PC-3 (cell line): ENCODE results near the gene PRKAR1B. TPM values are rescaled to one million over a fixed set of nuclear protein-coding genes. Genes with fewer than 3 reads are reported as not detected.

Experiments used
- ATAC-seq: fragments of 200-7000 bp; cut with Tn5 transposase; 2 replicates; pipeline ENCODE4 v1.9.1; 2020; ENCODE audit warnings: mild to moderate bottlenecking, moderate library complexity
- BruUV-seq: library from RNA; stranded (reverse); fragments of 400-500 nt; replicated peaks from 2 replicates; lab custom pipeline; 2021; lab: Mats Ljungman, UMichigan
- CTCF ChIA-PET: fragments of 300-600 bp; sonication (Branson Sonifier 250); formaldehyde crosslinking; loops from one replicate; lab custom pipeline; 2022; ENCODE audit warnings: antibody characterized with exemption; lab: Charles Lee
- POLR2A ChIA-PET: fragments of 300-600 bp; sonication (Branson Sonifier 250); formaldehyde crosslinking; loops from one replicate; lab custom pipeline; 2022; ENCODE audit warnings: antibody characterized with exemption; ENCODE audit not compliant: unreplicated experiment; lab: Charles Lee
- DNase-seq: peaks from one replicate; pipeline ENCODE4 v3.0.0-alpha.2; 2015
- H2AFZ ChIP-seq: fragments of 300-600 bp; sonication (generic); 2 replicates; pipeline ENCODE4 v1.6.0; 2016; ENCODE audit warnings: antibody characterized with exemption, low read length
- H3F3A ChIP-seq: fragments of 300-600 bp; sonication (generic); one replicate; pipeline ENCODE4 v1.6.0; 2017; ENCODE audit warnings: antibody characterized with exemption, low read length, control low read depth, mild to moderate bottlenecking; ENCODE audit not compliant: unreplicated experiment
- H3K27ac ChIP-seq: fragments of 300-600 bp; sonication (generic); 2 replicates; pipeline ENCODE4 v1.5.1; 2016; ENCODE audit warnings: mild to moderate bottlenecking, low read length
- H3K27me3 ChIP-seq: fragments of 300-600 bp; sonication (generic); 2 replicates; pipeline ENCODE4 v1.6.1; 2016; ENCODE audit warnings: low read length, mixed read lengths
- H3K36me3 ChIP-seq: fragments of 300-600 bp; sonication (generic); 2 replicates; pipeline ENCODE4 v1.6.1; 2016; ENCODE audit warnings: low read depth, mixed run types, low read length, mixed read lengths
- H3K4me1 ChIP-seq: fragments of 300-600 bp; sonication (generic); 2 replicates; pipeline ENCODE4 v1.5.1; 2016; ENCODE audit warnings: low read length; ENCODE audit not compliant: insufficient read depth
- H3K4me2 ChIP-seq: fragments of 300-600 bp; sonication (generic); 2 replicates; pipeline ENCODE4 v1.6.0; 2016; ENCODE audit warnings: low read length
- H3K4me3 ChIP-seq: fragments of 300-600 bp; sonication (generic); 2 replicates; pipeline ENCODE4 v1.5.1; 2016; ENCODE audit warnings: mild to moderate bottlenecking, low read length, mixed read lengths
- H3K79me2 ChIP-seq: fragments of 300-600 bp; sonication (generic); 2 replicates; pipeline ENCODE4 v1.6.1; 2017; ENCODE audit warnings: low read length, mixed read lengths
- H3K9ac ChIP-seq: fragments of 300-600 bp; sonication (generic); 2 replicates; pipeline ENCODE4 v1.6.0; 2016; ENCODE audit warnings: mild to moderate bottlenecking, low read length
- H3K9me2 ChIP-seq: fragments of 300-600 bp; sonication (generic); replicated peaks from 2 replicates; pipeline ENCODE4 v1.6.1; 2016; ENCODE audit warnings: mixed run types, low read length, mixed read lengths
- H3K9me3 ChIP-seq: fragments of 300-600 bp; sonication (generic); 2 replicates; pipeline ENCODE4 v1.6.1; 2016; ENCODE audit warnings: low read length, mixed read lengths
- H4K20me1 ChIP-seq: fragments of 300-600 bp; sonication (generic); 2 replicates; pipeline ENCODE4 v1.6.1; 2016; ENCODE audit warnings: low read length, mixed read lengths
- CTCF ChIP-seq: fragments of 300-600 bp; sonication (generic); conservative IDR thresholded peaks from 2 replicates; pipeline ENCODE4 v1.5.1; 2017; ENCODE audit warnings: antibody characterized with exemption, low read depth, mild to moderate bottlenecking, low read length
- EZH2 ChIP-seq: fragments of 300-600 bp; sonication (generic); IDR thresholded peaks from one replicate; pipeline ENCODE4 v1.6.1; 2017; ENCODE audit warnings: antibody characterized with exemption, mild to moderate bottlenecking, low read length; ENCODE audit not compliant: unreplicated experiment
- EZH2phosphoT487 ChIP-seq: fragments of 300-600 bp; sonication (generic); IDR thresholded peaks from 2 replicates; pipeline ENCODE4 v1.6.1; 2018; ENCODE audit warnings: mild to moderate bottlenecking, antibody characterized with exemption, low read length, borderline replicate concordance
- intact Hi-C: fragments of 100-400 bp; cut with micrococcal nuclease; formaldehyde crosslinking; loops from 2 replicates; pipeline ENCODE4 v1.9.0; 2023
- total RNA-seq: library from RNA; depleted of rRNA; stranded (reverse); fragments of >200 nt; gene quantifications from 2 replicates; pipeline ENCODE4 v1.2.3, GENCODE V29; 2014

The PRKAR1B gene
- total RNA-seq, 1 experiment from 2014 or later: 15.6 TPM

- H3K4me3 ChIP-seq: no peak overlapping the region
- no peaks in the 10 kb centered on the region for H3K27me3 ChIP-seq
- H3K4me2 ChIP-seq: no peak overlapping the region
- no peaks in the 10 kb centered on the region for H3K36me3 ChIP-seq
- H3K9ac ChIP-seq: no peak overlapping the region
- no peaks in the 10 kb centered on the region for H3K9me2 ChIP-seq
- TF ChIP-seq EZH2phosphoT487 (no peak), EZH2 (no peak), CTCF (no peak)
- no peaks in the 10 kb centered on the region for H3K9me3 ChIP-seq
- H4K20me1 ChIP-seq: no peaks in the 10 kb centered on the region
- CTCF ChIA-PET: no interaction called here
- H2AFZ ChIP-seq: no peak overlapping the region
- H3K4me1 ChIP-seq: no peaks in the 10 kb centered on the region
- no peaks in the 10 kb centered on the region for H3K79me2 ChIP-seq
- BruUV-seq: no TSS peak
- intact Hi-C loops: no loop called here
- POLR2A ChIA-PET: interaction anchor here (0.7 kb wide), 1 partner anchor 97 kb away, joined by 3 read pairs; no protein-coding TSS in a partner anchor
- no peak for DNase-seq
- H3F3A ChIP-seq: no peaks in the 10 kb centered on the region
- H3K27ac ChIP-seq: no peak overlapping the region
- ATAC-seq: no peak
Observed at GRCh38 chr7:664997-665735, 61.9 kb downstream of the PRKAR1B start.

GRCh38 chr7:664402-664775 is 62.7 kb downstream of the PRKAR1B start:
- no peaks in the 10 kb centered on the region for H3K9me2 ChIP-seq
- ChIA-PET POLR2A (no interaction called here), CTCF (no interaction called here)
- no peaks in the 10 kb centered on the region for H3K79me2 ChIP-seq
- H3K4me2 ChIP-seq: no peak overlapping the region
- no peaks in the 10 kb centered on the region for H3K36me3 ChIP-seq
- H3K9me3 ChIP-seq: no peaks in the 10 kb centered on the region
- H3K4me3 ChIP-seq: no peak overlapping the region
- H3K4me1 ChIP-seq: no peaks in the 10 kb centered on the region
- no peaks in the 10 kb centered on the region for H4K20me1 ChIP-seq
- H3K27ac ChIP-seq: no peak overlapping the region
- H3F3A ChIP-seq: no peaks in the 10 kb centered on the region
- H2AFZ ChIP-seq: no peak overlapping the region
- no TSS peak for BruUV-seq
- intact Hi-C loops: no loop called here
- TF ChIP-seq CTCF: no peak
- DNase-seq (no peak), ATAC-seq (no peak)
- H3K9ac ChIP-seq: no peak overlapping the region
- no peaks in the 10 kb centered on the region for H3K27me3 ChIP-seq

GRCh38 chr7:662576-662975 is 64.5 kb downstream of the PRKAR1B start:
- no peak for DNase-seq
- TF ChIP-seq EZH2phosphoT487 (no peak), CTCF (no peak), EZH2 (no peak)
- Histone ChIP-seq H3K4me2 (no peak overlapping the region), H3K9me3 (no peaks in the 10 kb centered on the region), H3K36me3 (no peaks in the 10 kb centered on the region), H3K27ac (no peak overlapping the region), H3K9ac (no peak overlapping the region), H3K27me3 (no peaks in the 10 kb centered on the region), H3F3A (no peaks in the 10 kb centered on the region), H3K4me3 (no peak overlapping the region), H4K20me1 (no peaks in the 10 kb centered on the region), H2AFZ (no peak overlapping the region), H3K9me2 (no peaks in the 10 kb centered on the region), H3K4me1 (no peaks in the 10 kb centered on the region), H3K79me2 (no peaks in the 10 kb centered on the region)
- ATAC-seq: no peak
- CTCF ChIA-PET: interaction anchor here (0.5 kb wide), 1 partner anchor 32 kb away, joined by 3 read pairs; no protein-coding TSS in a partner anchor
- POLR2A ChIA-PET: interaction anchor here (0.6 kb wide), 1 partner anchor 10 kb away, joined by 3 read pairs; no protein-coding TSS in a partner anchor
- intact Hi-C loops: no loop called here
- no TSS peak for BruUV-seq
